SK-N-SH (cell line): Measurements from ENCODE around the gene PLCE1. TPM values are rescaled to one million over a fixed set of nuclear protein-coding genes. Genes with fewer than 3 reads are reported as not detected.

Experiments
- CTCF ChIA-PET: fragments of 300-600, 350-600 bp; formaldehyde crosslinking; extraction: SDS; loops from one replicate; lab custom pipeline; 2021; lab: Yijun Ruan, JAX
- POLR2A ChIA-PET: fragments of 350-600 bp; sonication (Branson Sonifier 250); formaldehyde crosslinking; extraction: SDS; loops from one replicate; lab custom pipeline; 2020; ENCODE audit warnings: antibody characterized with exemption, inconsistent platforms; lab: Yijun Ruan, JAX
- DNase-seq: peaks from one replicate; pipeline ENCODE4 v3.0.0; 2012
- H2AFZ ChIP-seq: fragments of 200-600 bp; sonication (generic); 2 replicates; pipeline ENCODE4 v1.8.1; 2016; ENCODE audit warnings: antibody characterized with exemption, mild to moderate bottlenecking, low read depth
- H3F3A ChIP-seq: fragments of 200-600 bp; sonication (generic); replicated peaks from 2 replicates; pipeline ENCODE3; 2016; ENCODE audit warnings: antibody characterized with exemption, mild to moderate bottlenecking; ENCODE audit not compliant: insufficient read depth
- H3K27ac ChIP-seq, 2 experiments: fragments of 200-500 bp in 1 of 2; fragments of 200-600 bp in 1 of 2; sonication (Bioruptor generic) in 1 of 2; sonication (generic), shearing (Covaris generic) in 1 of 2; 2 replicates each; pipeline versions ENCODE4 v1.5.1 to v1.6.1; 2014 to 2016; ENCODE audit warnings: low read depth in 2 of 2, inconsistent platforms in 1 of 2, low read length in 1 of 2, mild to moderate bottlenecking in 1 of 2, mixed read lengths in 1 of 2
- H3K27me3 ChIP-seq: fragments of 200-600 bp; sonication (generic), shearing (Covaris generic); 2 replicates; pipeline ENCODE4 v1.6.1; 2016; ENCODE audit warnings: mixed run types; ENCODE audit not compliant: insufficient read depth
- H3K36me3 ChIP-seq, 2 experiments: fragments of 200-500 bp in 1 of 2; fragments of 200-600 bp in 1 of 2; sonication (Bioruptor generic) in 1 of 2; sonication (generic) in 1 of 2; replicated peaks in 1 of 2; 2 replicates each; pipeline versions ENCODE3 to v1.5.1; 2014 to 2016; ENCODE audit warnings: low read length in 1 of 2, mild to moderate bottlenecking in 1 of 2; ENCODE audit not compliant: insufficient read depth in 2 of 2, control insufficient read depth in 1 of 2
- H3K4me1 ChIP-seq, 2 experiments: fragments of 200-500 bp in 1 of 2; fragments of 200-600 bp in 1 of 2; sonication (Bioruptor generic) in 1 of 2; sonication (generic), shearing (Covaris generic) in 1 of 2; 2 replicates each; pipeline versions ENCODE4 v1.5.1 to v1.6.1; 2014 to 2016; ENCODE audit warnings: low read depth in 1 of 2, low read length in 1 of 2, mixed run types in 1 of 2; ENCODE audit not compliant: insufficient read depth in 2 of 2, control insufficient read depth in 1 of 2
- H3K4me2 ChIP-seq: fragments of 200-600 bp; sonication (generic), shearing (Covaris generic); 2 replicates; pipeline ENCODE4 v1.6.1; 2017; ENCODE audit warnings: mixed run types
- H3K4me3 ChIP-seq, 2 experiments: fragments of 200-500 bp in 1 of 2; fragments of 200-600 bp in 1 of 2; sonication (Bioruptor generic) in 1 of 2; sonication (generic), shearing (Covaris generic) in 1 of 2; 2 replicates each; pipeline versions ENCODE4 v1.5.1 to v1.8.1; 2014 to 2016; ENCODE audit warnings: low read depth in 2 of 2, inconsistent platforms in 1 of 2, low read length in 1 of 2, mild to moderate bottlenecking in 1 of 2, mixed read lengths in 1 of 2, moderate library complexity in 1 of 2
- H3K79me2 ChIP-seq: fragments of 200-600 bp; sonication (generic); 2 replicates; pipeline ENCODE4 v1.8.1; 2017; ENCODE audit warnings: mild to moderate bottlenecking; ENCODE audit not compliant: insufficient read depth
- H3K9ac ChIP-seq: fragments of 200-600 bp; sonication (generic); 2 replicates; pipeline ENCODE4 v1.6.1; 2017; ENCODE audit warnings: mixed run types
- H3K9me2 ChIP-seq: fragments of 200-600 bp; sonication (generic); 2 replicates; pipeline ENCODE4 v1.6.1; 2017; ENCODE audit warnings: mixed run types
- H3K9me3 ChIP-seq: fragments of 200-600 bp; sonication (generic); 2 replicates; pipeline ENCODE4 v1.6.1; 2017; ENCODE audit warnings: mixed run types, mild to moderate bottlenecking, moderate library complexity
- H4K20me1 ChIP-seq: fragments of 200-600 bp; sonication (generic); 2 replicates; pipeline ENCODE4 v1.6.1; 2017; ENCODE audit warnings: mild to moderate bottlenecking, mixed run types; ENCODE audit not compliant: insufficient read depth
- ELF1 ChIP-seq: IDR thresholded peaks from 2 replicates; pipeline ENCODE4 v1.4.0; 2012
- EP300 ChIP-seq, 2 experiments: IDR thresholded peaks; 2 replicates each; pipeline versions ENCODE4 v1.4.0 to v1.6.1; 2012; ENCODE audit warnings: borderline replicate concordance in 1 of 2, low read depth in 1 of 2, low read length in 1 of 2
- GABPA ChIP-seq: IDR thresholded peaks from 2 replicates; pipeline ENCODE4 v1.4.0; 2012; ENCODE audit warnings: low read depth, mild to moderate bottlenecking
- IRF3 ChIP-seq: fragments of 150-350 bp; IDR thresholded peaks from 2 replicates; pipeline ENCODE4 v1.6.1; 2016; ENCODE audit warnings: mild to moderate bottlenecking, low read depth, low read length
- POLR2AphosphoS5 ChIP-seq: IDR thresholded peaks from 2 replicates; pipeline ENCODE4 v1.6.1; 2012; ENCODE audit warnings: low read depth, low read length
- REST ChIP-seq: IDR thresholded peaks from 2 replicates; pipeline ENCODE4 v1.6.1; 2012; ENCODE audit warnings: mild to moderate bottlenecking, low read depth, low read length, moderate library complexity
- RFX5 ChIP-seq: IDR thresholded peaks from 2 replicates; pipeline ENCODE4 v1.6.1; 2012; ENCODE audit warnings: mild to moderate bottlenecking, improper control_type of control experiment, low read length
- SIN3A ChIP-seq: IDR thresholded peaks from 2 replicates; pipeline ENCODE4 v1.6.1; 2012; ENCODE audit warnings: low read depth, mild to moderate bottlenecking, low read length, moderate library complexity, borderline replicate concordance
- WGBS: methylation state at CpG from one replicate; pipeline ENCODE4 v1.1.6; 2017; ENCODE audit warnings: low lambda C conversion rate; 5-methylcytosine and 5-hydroxymethylcytosine counted together
- polyA plus RNA-seq, 3 experiments: library from polyadenylated mRNA; depleted of rRNA; stranded (reverse); fragments of >200 nt; gene quantifications; 2 replicates each; pipeline ENCODE4 v1.2.3, GENCODE V29; 2012
- TF ChIP-seq, protein P1 (sequence below): IDR thresholded peaks from 2 replicates; pipeline ENCODE4; 2012
- TF ChIP-seq, protein P2 (sequence below): IDR thresholded peaks from 2 replicates; pipeline ENCODE4 v1.4.0; 2012; ENCODE audit warnings: low read depth, borderline replicate concordance
- TF ChIP-seq, protein P3 (sequence below): IDR thresholded peaks from 2 replicates; pipeline ENCODE4 v1.4.0; 2012; ENCODE audit warnings: low read depth

The PLCE1 gene
- polyA plus RNA-seq, 1 of the 3 experiments (the other 2 are of a cell fraction): 1.2 TPM

- TF ChIP-seq IRF3: no peak
- no peak for TF ChIP-seq ELF1
- no peak for TF ChIP-seq RFX5
- TF ChIP-seq, protein P1, sequence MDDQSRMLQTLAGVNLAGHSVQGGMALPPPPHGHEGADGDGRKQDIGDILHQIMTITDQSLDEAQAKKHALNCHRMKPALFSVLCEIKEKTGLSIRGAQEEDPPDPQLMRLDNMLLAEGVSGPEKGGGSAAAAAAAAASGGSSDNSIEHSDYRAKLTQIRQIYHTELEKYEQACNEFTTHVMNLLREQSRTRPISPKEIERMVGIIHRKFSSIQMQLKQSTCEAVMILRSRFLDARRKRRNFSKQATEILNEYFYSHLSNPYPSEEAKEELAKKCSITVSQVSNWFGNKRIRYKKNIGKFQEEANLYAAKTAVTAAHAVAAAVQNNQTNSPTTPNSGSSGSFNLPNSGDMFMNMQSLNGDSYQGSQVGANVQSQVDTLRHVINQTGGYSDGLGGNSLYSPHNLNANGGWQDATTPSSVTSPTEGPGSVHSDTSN: no peak
- TF ChIP-seq SIN3A: no peak
- no peak for TF ChIP-seq REST
- no peak for TF ChIP-seq GABPA
- no peak for TF ChIP-seq EP300 (IDR thresholded peaks at IDR 0.05; ENCODE audit: borderline replicate concordance in 1 of 2, low read depth in 1 of 2, low read length in 1 of 2)
- TF ChIP-seq, protein P2, sequence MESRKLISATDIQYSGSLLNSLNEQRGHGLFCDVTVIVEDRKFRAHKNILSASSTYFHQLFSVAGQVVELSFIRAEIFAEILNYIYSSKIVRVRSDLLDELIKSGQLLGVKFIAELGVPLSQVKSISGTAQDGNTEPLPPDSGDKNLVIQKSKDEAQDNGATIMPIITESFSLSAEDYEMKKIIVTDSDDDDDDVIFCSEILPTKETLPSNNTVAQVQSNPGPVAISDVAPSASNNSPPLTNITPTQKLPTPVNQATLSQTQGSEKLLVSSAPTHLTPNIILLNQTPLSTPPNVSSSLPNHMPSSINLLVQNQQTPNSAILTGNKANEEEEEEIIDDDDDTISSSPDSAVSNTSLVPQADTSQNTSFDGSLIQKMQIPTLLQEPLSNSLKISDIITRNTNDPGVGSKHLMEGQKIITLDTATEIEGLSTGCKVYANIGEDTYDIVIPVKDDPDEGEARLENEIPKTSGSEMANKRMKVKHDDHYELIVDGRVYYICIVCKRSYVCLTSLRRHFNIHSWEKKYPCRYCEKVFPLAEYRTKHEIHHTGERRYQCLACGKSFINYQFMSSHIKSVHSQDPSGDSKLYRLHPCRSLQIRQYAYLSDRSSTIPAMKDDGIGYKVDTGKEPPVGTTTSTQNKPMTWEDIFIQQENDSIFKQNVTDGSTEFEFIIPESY: no peak
- TF ChIP-seq POLR2AphosphoS5: no peak
- TF ChIP-seq, protein P3, sequence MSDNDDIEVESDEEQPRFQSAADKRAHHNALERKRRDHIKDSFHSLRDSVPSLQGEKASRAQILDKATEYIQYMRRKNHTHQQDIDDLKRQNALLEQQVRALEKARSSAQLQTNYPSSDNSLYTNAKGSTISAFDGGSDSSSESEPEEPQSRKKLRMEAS: no peak
- WGBS: 61% methylated on average over 1 of the region's 1 CpG
- H4K20me1 ChIP-seq: no peaks in the 10 kb centered on the region
Observed at GRCh38 chr10:94036766-94037033, 43.0 kb downstream of the PLCE1 start.

More at GRCh38 chr10:94036766-94037033, 43.0 kb downstream of the PLCE1 start:
- Histone ChIP-seq H3K9me2 (no peaks in the 10 kb centered on the region), H3K4me1 (peaks cover 0 to 3% of the 10 kb centered on the region in 2 experiments; a peak in 1 of 4 replicates), H3K27me3 (no peaks in the 10 kb centered on the region), H3K36me3 (no peaks in the 10 kb centered on the region), H3F3A (no peaks in the 10 kb centered on the region), H3K4me2 (no peak overlapping the region), H3K27ac (no peak overlapping the region), H3K9ac (no peak overlapping the region), H3K9me3 (no peaks in the 10 kb centered on the region), H2AFZ (no peak overlapping the region), H3K4me3 (no peak overlapping the region), H3K79me2 (no peaks in the 10 kb centered on the region)
- POLR2A ChIA-PET: no interaction called here
- CTCF ChIA-PET: no interaction called here
- DNase-seq: no peak
